T follicular helper cell (primary cell): ENCODE data around the gene SLC25A26.
A peak's percentile ranks its signal among the peaks of the same experiment; 100 is the strongest.
"Not testable (repeated sequence)": the region's sequence is repeated elsewhere in the genome, so short reads cannot be mapped to it uniquely, and the experiment has no call there.

Source experiments
- DNase-seq: peaks from one replicate; pipeline ENCODE4 v3.0.0-alpha.2; 2020; ENCODE audit warnings: low read depth

SLC25A26 gene

GRCh38 chr3:66270288-66270687, 49.5 kb downstream of the SLC25A26 start:
- no peak for DNase-seq

- DNase-seq = no peak
Observed at GRCh38 chr3:66270701-66271100, 49.9 kb downstream of the SLC25A26 start.

GRCh38 chr3:66271231-66271630, 50.4 kb downstream of the SLC25A26 start:
- DNase-seq = no peak

- no peak for DNase-seq
Observed at GRCh38 chr3:66272016-66272415, 51.2 kb downstream of the SLC25A26 start.

GRCh38 chr3:66274837-66275236, 54.0 kb downstream of the SLC25A26 start:
- DNase-seq = not testable (repeated sequence)

GRCh38 chr3:66276705-66277274, 56.0 kb downstream of the SLC25A26 start:
- DNase-seq = peak; percentile 60

GRCh38 chr3:66279168-66279567, 58.4 kb downstream of the SLC25A26 start:
- no peak for DNase-seq

GRCh38 chr3:66280304-66280703, 59.5 kb downstream of the SLC25A26 start:
- no peak for DNase-seq

- DNase-seq = not testable (repeated sequence)
Observed at GRCh38 chr3:66291922-66292321, 71.1 kb downstream of the SLC25A26 start.

GRCh38 chr3:66297260-66297873, 76.6 kb downstream of the SLC25A26 start:
- no peak for DNase-seq

GRCh38 chr3:66297900-66298299, 77.1 kb downstream of the SLC25A26 start:
- DNase-seq = no peak

- no peak for DNase-seq
Observed at GRCh38 chr3:66298591-66298990, 77.8 kb downstream of the SLC25A26 start.

- not testable (repeated sequence) for DNase-seq
Observed at GRCh38 chr3:66299085-66299484, 78.3 kb downstream of the SLC25A26 start.

GRCh38 chr3:66299891-66300290, 79.1 kb downstream of the SLC25A26 start:
- no peak for DNase-seq

- peak; percentile 45 for DNase-seq
Observed at GRCh38 chr3:66302288-66302687, 81.5 kb downstream of the SLC25A26 start.

GRCh38 chr3:66303491-66303901, 82.7 kb downstream of the SLC25A26 start:
- peak; percentile 47 for DNase-seq

- DNase-seq = no peak
Observed at GRCh38 chr3:66304293-66304692, 83.5 kb downstream of the SLC25A26 start.

GRCh38 chr3:66306086-66306485, 85.3 kb downstream of the SLC25A26 start:
- DNase-seq = not testable (repeated sequence)

GRCh38 chr3:66306991-66307390, 86.2 kb downstream of the SLC25A26 start:
- not testable (repeated sequence) for DNase-seq

GRCh38 chr3:66312039-66312438, 91.2 kb downstream of the SLC25A26 start:
- no peak for DNase-seq

- DNase-seq = no peak
Observed at GRCh38 chr3:66314455-66314854, 93.7 kb downstream of the SLC25A26 start.

- no peak for DNase-seq
Observed at GRCh38 chr3:66317750-66318376, 97.1 kb downstream of the SLC25A26 start.

- no peak for DNase-seq
Observed at GRCh38 chr3:66320390-66320789, 99.6 kb downstream of the SLC25A26 start.
